ENCODE results near the gene DTX1. TPM values are rescaled to one million over a fixed set of nuclear protein-coding genes. Genes with fewer than 3 reads are reported as not detected.

Gene DTX1
- total RNA-seq, 2 experiments from 2014 or later = 3.1 to 3.3 TPM

GRCh38 chr12:113067987-113068935 lies 11.7 kb downstream of the DTX1 start:
- POLR2A ChIA-PET = no interaction called here
- CTCF ChIA-PET = no interaction called here

DNA sequence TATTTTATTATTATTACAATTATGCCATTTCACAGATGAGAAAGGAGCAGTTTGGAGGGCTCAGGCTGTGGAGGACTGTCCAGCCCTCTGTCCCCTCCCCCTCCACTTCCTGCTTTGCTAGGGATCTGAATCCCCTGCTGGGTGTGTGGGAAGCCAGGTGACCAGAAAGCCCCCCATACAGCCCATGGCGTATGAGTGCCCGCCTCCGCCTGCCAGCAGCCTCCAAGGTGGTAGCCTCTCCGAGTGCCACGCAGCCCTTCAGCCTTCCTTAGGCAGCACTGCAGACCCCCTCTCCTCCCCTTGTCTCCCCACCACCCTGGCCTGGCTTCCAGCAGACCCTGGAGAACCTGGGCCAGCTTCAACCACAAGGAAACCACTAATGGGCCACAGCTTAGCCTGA lies 12.6 kb downstream of the DTX1 start:
- ChIA-PET CTCF (no interaction called here), POLR2A (interaction anchor here (0.6 kb wide), 1 partner anchor 20 kb away, joined by 3 read pairs; no protein-coding TSS in a partner anchor)

- CTCF ChIA-PET = interaction anchor here (1.1 to 1.8 kb wide), 5 partner anchors 15 to 77 kb away, joined by 3 to 11 read pairs (median 5); no protein-coding TSS in a partner anchor
- POLR2A ChIA-PET = interaction anchor here (0.6 kb wide), 1 partner anchor 20 kb away, joined by 3 read pairs; no protein-coding TSS in a partner anchor
Observed at GRCh38 chr12:113069751-113070116, 13.2 kb downstream of the DTX1 start.

DNA sequence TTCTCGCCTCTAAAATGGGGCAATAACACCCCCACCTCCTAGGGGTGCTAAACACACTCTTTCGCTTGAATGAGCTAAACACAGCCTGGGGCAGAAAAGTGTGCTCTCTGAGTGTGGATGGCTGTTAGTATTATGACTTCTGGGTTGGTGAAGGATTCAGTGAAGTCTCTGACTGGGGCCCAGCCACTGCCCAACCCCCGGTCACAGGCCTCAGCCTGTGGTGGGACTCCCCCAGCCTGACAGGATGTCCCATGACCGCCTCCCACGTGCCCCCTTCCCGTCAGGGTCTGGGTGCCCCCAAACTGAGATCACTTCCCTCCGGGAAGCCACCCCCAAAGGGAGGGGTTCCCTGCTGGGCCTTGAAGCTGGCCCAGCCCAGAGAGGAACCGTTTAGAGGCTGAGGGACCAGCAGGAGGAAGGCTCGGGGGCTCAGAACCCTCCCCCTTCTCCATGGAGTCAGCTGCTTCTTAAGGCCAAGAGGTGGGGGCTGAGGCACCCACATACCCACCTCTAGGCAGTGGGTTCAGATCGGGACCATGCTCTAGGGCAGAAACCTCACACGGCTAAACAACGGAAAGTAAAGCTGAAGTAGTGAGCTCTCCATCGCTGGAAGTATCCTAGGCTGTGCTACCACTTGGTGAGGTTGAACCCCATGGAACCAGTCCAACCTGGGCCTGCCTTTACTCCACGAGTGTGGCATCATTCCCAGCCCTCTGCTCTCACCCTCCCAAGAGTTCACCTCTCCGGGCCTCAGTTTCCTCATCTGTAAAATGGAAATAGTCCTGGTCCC lies 13.8 kb downstream of the DTX1 start:
- POLR2A ChIA-PET = interaction anchor here (1.3 kb wide), 1 partner anchor 17 kb away, joined by 5 read pairs; no protein-coding TSS in a partner anchor
- CTCF ChIA-PET = interaction anchor here (1.1 to 1.8 kb wide), 6 partner anchors 12 to 77 kb away, joined by 3 to 11 read pairs (median 4); no protein-coding TSS in a partner anchor

DNA sequence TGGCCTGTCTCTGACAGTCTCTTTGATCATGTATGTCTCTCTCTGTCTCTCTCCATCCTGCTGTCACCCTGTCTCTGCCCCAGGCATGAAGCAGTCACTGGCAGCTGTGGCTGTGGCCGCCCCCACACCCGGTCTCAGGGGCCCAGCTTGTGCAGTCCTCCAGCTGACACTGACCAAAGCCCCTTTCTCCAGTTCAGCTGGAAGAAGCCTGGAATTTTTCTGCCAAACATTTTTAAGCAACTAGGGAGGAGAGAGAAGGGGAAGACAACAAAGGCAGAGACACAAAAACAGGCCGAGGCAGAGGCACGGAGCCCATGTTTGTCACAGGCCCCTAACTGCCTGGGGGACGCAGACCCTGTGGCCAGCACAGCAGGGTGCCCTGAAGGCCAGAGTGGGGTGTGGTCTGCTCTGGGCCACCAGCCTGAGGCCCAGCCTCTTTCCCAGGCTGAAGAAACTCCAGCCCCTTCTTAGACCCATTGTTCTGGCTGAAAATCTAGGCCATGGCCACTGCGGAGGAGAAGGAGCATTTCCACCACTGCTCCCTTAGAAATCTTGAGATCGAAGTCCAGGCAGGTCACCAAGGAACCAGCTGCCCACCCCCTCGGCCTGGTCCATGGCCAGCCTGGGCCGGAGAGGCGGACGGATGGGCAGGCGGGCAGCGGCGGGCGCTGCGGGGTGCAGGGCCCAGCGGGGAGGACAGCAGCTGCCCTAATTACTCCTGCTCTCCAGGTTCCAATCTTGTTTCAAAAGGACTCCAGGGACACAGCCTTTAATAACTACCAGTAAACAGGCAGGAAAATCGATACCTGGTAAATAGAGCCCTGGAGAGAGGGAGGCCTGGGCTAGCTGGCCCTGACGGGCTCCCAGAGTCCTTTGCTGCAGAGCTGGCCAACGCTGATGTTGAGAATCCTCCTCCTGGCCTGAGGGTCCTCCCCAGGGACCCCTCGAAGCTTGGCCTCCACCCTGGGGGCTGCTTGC lies 14.9 kb downstream of the DTX1 start:
- POLR2A ChIA-PET = interaction anchor here (1.3 kb wide), 1 partner anchor 16 kb away, joined by 5 read pairs; no protein-coding TSS in a partner anchor
- CTCF ChIA-PET = interaction anchor here (1.1 to 1.8 kb wide), 6 partner anchors 11 to 78 kb away, joined by 3 to 11 read pairs (median 4); no protein-coding TSS in a partner anchor

- POLR2A ChIA-PET = no interaction called here
- CTCF ChIA-PET = no interaction called here
Observed at GRCh38 chr12:113072136-113072535, 15.6 kb downstream of the DTX1 start.

DNA sequence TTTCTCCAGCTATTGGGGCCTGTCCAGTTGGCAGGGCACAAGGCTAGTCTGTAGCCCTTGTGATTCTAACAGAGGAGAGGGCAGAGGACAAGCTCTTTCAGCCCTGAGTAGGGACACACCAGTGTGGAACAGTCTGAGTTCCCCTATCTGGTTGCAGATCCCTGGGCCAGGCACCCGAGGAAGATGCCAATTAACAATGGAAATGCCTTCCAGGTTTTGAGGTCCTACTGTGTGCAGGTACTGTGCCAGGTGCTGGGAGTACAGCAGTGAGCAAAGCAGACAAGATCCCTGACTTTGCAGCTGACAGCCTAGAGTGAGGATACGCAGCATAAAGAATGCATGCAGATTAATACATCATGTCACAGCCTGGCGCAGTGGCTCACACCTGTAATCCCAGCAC lies 17.1 kb downstream of the DTX1 start:
- CTCF ChIA-PET = interaction anchor here (1.1 kb wide), 1 partner anchor 11 kb away, joined by 3 read pairs; no protein-coding TSS in a partner anchor
- POLR2A ChIA-PET = no interaction called here

DNA sequence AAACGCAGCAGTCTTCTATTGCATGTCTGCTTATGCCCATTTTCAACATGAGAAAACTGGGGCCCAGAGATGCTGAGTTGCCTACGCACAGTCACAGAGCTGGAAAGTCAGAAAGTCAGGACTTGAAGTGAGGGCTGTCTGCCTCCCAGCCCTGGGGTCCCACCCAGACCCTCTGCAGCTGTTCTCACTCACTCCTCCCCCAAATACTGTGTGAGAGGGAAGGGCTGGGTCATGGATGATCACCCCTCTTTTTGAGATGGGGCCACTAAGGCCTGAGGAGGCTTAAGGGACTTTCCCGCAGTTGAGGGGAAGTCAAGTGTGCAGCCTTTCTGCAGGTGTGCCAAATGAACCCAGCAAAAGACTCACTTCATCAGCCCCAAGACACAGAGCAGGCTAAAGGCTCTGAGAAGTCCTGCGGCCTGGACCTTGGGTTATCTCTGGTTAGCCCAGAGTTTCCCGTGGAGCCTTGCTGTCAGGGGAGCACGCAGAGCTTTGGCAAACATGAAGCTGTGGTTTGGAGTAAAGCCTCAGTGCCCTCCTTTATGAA lies 18.7 kb downstream of the DTX1 start:
- ChIA-PET POLR2A (interaction anchor here (0.6 kb wide), 1 partner anchor 282 kb away, joined by 4 read pairs; no protein-coding TSS in a partner anchor), CTCF (no interaction called here)

GRCh38 chr12:113077057-113077858 lies 20.7 kb downstream of the DTX1 start:
- POLR2A ChIA-PET = no interaction called here
- CTCF ChIA-PET = no interaction called here

GRCh38 chr12:113077859-113078255 lies 21.3 kb downstream of the DTX1 start:
- POLR2A ChIA-PET = no interaction called here
- CTCF ChIA-PET = no interaction called here

DNA sequence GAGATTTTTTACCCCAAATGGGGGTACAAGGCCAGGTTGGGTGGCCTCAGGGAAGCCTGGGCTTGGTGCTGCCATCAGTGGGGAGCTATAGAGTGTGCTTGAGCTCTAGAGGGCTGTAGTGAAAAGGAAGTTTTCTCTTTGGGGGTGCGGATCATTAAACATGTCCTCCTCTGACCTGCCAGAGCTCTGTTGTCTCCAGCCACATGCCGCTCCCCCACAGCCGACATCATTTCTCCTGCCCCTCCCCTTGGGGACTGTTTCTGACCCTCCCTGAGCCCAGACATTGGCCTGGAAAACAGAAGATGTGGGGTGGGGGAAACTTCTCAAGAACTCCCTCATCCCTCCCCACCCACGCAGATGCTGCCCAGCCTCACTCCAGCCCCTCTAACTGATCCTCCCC lies 25.3 kb downstream of the DTX1 start:
- ChIA-PET POLR2A (no interaction called here), CTCF (interaction anchor here (0.6 to 1.3 kb wide), 3 partner anchors 11 to 33 kb away, joined by 3 to 4 read pairs (median 3); no protein-coding TSS in a partner anchor)

- ChIA-PET POLR2A (no interaction called here), CTCF (interaction anchor here (0.8 to 1.3 kb wide), 2 partner anchors 12 to 17 kb away, joined by 3 read pairs; no protein-coding TSS in a partner anchor)
Observed at GRCh38 chr12:113082486-113083148, 26.1 kb downstream of the DTX1 start.

GRCh38 chr12:113083863-113084435 lies 27.4 kb downstream of the DTX1 start:
- CTCF ChIA-PET = interaction anchor here (1.3 kb wide), 1 partner anchor 35 kb away, joined by 3 read pairs; no protein-coding TSS in a partner anchor
- POLR2A ChIA-PET = no interaction called here

DNA sequence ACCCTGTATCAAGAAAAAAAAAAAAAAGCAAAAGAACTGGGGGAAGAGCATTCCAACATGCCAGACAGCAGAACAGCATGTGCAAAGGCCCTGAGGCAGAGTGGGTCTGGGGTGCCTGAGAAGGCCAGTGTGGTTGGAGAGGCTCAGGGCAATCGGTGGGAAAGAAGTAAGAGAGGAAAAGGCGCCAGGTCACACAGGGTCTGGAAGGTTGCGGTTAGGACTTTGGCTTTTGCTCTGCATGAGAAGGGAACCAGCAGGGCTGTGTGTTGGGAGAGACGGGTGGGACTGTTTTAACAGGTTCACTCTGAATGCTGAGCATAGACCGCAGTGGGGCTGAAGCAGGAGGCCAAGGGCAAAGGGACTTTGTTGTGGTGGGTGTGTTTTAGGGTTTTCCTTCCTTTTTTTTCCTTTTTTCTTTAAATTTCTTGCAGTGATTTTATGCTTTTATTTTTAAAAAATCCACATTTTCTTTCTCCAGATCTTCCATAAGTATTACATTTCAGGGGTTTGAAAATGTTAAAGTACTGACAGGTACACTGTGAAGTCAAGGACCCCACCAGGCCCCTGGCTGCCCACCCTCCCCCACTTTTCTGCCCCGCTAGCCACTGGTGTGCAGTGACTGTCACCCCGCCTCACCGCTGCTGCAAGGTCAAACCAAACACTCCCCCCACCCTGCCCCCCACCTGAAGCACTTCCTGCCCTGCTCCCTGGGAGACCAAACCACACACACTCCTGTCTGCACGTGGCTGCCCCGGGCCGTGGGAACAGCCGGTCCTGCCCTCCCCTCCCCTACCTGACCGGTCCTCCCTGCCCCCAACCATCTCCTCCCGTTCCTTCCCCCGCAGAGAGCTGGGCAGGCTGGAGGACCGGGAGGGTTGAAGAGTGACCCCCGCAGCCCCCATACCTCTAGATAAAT lies 30.0 kb downstream of the DTX1 start:
- ChIA-PET CTCF (interaction anchor here (0.6 to 1.6 kb wide), 3 partner anchors 16 to 88 kb away, joined by 3 read pairs; no protein-coding TSS in a partner anchor), POLR2A (interaction anchor here (0.6 to 0.8 kb wide), 2 partner anchors 16 to 64 kb away, joined by 5 to 7 read pairs; no protein-coding TSS in a partner anchor)

- ChIA-PET CTCF (interaction anchor here (0.6 to 2.1 kb wide), 4 partner anchors 11 to 87 kb away, joined by 3 to 7 read pairs (median 3); no protein-coding TSS in a partner anchor), POLR2A (interaction anchor here (0.6 to 0.8 kb wide), 2 partner anchors 16 to 63 kb away, joined by 5 to 7 read pairs; no protein-coding TSS in a partner anchor)
Observed at GRCh38 chr12:113087193-113087592, 30.7 kb downstream of the DTX1 start.
